HG02588 (cell line): ENCODE measurements around the gene MUSTN1.

Experiments
- ATAC-seq: cut with Tn5 transposase; IDR thresholded peaks from one replicate; pipeline ENCODE4 v1.9.1; 2021; ENCODE audit warnings: mild to moderate bottlenecking, moderate library complexity; ENCODE audit not compliant: unreplicated experiment

The MUSTN1 gene

DNA sequence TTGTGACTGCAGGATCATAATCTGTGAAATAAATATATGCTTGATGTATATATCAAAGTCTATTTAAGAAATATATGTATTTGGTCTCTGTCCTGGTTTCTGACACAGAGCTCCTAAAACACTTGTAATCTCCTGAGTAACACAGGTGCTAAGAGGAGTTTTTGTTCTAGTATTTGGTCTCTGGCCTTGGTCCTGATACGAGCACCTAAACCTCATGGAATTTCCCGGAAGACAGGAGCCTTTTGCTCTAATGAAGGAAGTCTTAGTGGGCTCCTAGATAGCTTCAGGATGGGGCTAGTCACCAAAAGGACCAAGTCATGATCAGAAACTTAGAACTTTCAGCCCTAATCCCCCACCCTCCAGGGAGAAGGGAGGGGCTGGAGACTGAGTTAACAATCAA is 19.2 kb upstream of the MUSTN1 start:
- no peak for ATAC-seq

GRCh38 chr3:52852419-52852818 is 17.6 kb upstream of the MUSTN1 start:
- no peak for ATAC-seq

DNA sequence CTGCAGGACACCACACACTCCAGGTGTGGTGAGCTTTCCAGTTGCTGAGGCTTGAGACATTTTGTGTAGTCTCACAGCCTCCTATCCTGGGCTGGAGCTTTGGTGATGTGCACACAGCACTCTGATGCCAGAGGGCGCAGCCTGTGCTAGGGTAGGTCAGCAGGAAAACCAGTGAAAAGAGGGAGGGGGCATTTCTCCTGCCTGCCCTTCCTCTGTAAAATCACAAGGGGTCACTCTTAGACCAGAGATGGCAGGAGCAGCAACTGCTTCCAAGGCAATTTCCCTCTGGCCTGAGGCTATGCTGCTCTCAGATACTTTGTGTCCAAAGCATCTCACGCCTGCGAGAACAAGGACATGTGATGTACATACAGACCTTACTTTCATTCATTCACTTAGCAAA is 16.5 kb upstream of the MUSTN1 start:
- ATAC-seq, result no peak

- ATAC-seq, result no peak
These were observed 14.8 kb upstream of the MUSTN1 start for GRCh38 chr3:52849656-52850055.

GRCh38 chr3:52848617-52849016 is 13.8 kb upstream of the MUSTN1 start:
- ATAC-seq, result no peak

DNA sequence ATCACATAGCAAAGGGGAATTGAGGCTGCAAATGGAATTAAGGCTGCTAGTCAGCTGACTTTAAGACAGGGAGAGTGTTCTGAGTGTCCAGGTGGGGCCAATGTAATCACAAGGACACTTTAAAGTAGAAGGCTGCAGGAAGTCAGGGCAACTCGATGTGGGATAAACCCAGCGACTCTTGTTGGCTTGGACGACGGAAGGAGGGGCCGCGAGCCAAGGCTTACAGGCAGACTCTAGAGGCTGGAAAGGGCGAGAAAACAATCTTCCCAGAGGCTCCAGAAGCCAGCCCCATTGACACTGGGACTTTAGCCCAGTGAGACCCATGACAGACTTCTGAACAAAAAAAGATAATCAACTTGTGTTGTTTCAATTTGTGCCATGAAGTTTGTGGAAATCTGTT is 12.9 kb upstream of the MUSTN1 start:
- ATAC-seq, result no peak

- no peak for ATAC-seq
These were observed 12.4 kb upstream of the MUSTN1 start for GRCh38 chr3:52847241-52847640.

DNA sequence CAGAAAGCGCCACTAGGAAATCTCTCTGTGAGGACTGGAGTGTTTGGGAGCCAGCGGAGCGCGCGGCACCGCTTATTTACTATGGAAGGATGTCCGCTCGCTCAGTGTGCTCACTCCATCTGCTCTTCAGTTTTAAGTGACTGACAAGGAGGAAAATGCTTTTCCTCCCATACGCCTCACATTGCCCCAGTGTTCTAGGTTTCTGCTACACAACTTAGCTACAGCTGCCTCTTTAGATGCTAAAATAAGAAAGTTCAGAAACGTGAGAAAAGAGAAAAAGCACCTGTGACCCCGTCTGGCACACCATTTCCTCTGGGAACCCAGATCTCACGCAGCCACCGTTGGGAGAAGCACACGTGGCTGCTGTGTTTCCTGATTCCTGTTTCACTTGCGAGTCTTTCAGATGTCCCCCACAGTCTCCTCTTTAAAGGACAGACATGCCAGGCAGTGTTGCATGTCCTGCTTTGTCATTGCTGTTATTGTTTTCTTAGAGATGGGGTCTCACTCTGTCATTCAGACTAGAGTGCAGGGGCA is 11.7 kb upstream of the MUSTN1 start:
- ATAC-seq, result no peak

- no peak for ATAC-seq
These were observed 11.0 kb upstream of the MUSTN1 start for GRCh38 chr3:52845691-52846431.

DNA sequence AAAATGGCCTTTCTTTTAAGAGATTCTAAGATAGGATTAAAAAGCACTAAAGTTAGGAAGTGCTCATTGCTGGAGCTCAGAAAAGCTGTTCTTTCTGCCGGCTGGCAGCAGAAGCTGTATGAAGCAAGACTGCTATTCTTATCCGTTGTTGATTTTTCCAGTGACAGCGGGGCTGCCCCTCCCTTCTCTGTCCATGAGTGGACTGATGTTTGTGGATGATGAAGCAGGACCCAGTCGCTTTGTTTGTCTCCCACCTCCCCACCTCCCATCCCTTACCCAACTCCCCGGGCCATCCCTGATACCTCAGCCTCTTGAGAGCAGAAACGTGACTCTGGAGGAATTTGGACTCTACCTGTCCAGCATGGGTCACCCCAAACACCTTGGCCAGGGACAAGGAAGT is 10.3 kb upstream of the MUSTN1 start:
- ATAC-seq, result no peak

DNA sequence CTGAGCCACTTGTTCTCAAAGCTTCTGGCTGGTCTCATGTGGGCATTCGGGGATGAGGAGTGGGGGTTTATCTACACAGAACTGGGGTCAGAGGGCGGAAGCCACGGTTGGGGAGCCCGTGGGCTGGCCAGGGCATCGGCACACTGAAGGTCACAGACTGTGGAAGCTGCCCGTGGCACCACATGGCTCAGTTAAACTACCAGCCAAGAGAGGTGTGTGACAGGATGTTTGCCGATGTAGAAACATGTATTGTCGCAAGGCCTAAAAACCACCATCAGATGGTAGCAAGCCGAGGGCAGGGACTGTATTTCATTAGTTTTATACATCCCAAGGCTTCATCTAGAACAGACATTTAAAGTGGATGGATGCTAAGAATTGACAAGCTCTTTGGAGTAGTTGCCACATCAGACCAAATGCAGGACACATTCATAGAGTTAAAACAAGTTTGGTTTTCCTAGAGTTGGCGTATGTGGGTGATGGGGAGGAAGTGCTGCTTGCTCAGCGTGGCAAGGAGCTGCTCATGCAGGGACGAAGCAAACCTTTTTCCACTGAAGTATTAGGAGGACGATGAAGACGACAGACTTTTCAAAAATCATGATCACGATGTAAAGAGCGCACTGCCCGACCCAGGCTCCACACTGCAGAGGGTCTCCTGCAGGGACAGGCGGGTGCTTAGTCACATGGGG is 9.6 kb upstream of the MUSTN1 start:
- no peak for ATAC-seq

GRCh38 chr3:52843881-52844280 is 9.1 kb upstream of the MUSTN1 start:
- no peak for ATAC-seq

- no peak for ATAC-seq
These were observed 8.5 kb upstream of the MUSTN1 start for GRCh38 chr3:52843108-52843865.

- ATAC-seq, result no peak
These were observed 7.6 kb upstream of the MUSTN1 start for GRCh38 chr3:52842424-52842823.

- no peak for ATAC-seq
These were observed 7.1 kb upstream of the MUSTN1 start for GRCh38 chr3:52841981-52842340.

DNA sequence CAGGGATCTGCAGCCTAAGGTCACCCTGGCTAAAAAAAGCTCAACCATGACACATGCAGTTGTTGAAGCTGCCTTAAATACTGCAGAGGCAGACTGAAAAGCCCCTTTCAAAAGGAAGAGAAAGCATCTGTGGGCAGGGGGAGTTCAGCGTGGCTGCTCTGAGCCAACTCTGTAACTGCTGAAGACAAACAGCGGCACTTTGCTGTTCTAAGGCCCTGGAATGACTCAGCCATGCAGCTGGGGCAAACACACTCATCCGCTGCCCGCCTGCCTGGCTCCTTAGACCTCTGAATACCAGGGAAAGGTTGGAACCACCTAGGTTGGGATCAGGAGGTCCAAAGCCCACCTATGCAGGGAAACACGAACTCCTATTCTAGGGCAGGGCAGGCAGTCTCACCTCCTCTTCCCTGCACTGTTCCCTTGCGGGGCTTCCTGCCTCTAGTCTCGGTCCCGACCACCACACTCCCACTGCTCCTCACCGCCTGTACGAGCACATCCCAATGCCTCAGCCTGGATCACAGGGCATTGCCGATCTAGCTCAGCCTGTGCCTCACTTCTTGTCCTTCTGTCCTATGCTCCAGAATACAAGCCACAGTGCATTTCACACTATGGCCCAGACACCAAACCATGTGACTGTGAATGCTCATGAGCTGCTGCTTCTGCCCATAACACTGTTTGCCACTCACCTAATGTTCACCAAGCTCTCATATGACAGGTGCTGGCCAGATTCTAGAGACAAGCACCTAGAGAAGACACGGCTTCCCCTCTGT is 6.6 kb upstream of the MUSTN1 start:
- ATAC-seq, result no peak

DNA sequence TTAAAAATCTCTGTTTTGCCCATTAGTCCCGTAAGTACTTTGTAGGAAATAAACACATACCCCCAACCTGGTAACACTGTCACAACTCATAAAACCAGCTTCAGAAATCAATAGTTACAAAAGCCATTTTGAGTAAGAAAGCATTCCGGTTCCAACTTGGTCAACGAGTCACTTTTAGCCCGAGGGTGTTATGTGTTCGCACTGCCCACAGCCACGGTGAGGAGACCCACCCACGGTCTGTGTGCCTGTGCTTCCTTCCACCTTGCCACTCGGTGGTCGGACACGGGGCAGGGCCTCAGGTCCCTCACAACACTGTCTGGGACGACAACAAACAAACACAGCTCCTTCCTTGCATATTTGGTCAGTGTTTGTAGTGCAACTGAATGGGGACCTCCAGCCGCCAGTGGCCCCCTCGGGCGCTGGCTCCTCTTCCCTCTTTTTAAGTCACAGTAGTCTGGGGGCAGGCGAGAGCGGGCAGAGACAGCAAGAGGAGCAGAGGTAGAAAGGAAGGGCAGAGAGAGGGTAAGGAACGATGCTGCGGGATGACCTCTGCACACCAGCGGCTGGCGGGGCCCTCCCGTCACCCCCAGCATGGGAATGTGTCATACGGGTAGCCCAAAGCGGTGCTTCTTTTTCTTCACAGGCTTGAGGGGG is 5.2 kb upstream of the MUSTN1 start:
- ATAC-seq, result no peak

DNA sequence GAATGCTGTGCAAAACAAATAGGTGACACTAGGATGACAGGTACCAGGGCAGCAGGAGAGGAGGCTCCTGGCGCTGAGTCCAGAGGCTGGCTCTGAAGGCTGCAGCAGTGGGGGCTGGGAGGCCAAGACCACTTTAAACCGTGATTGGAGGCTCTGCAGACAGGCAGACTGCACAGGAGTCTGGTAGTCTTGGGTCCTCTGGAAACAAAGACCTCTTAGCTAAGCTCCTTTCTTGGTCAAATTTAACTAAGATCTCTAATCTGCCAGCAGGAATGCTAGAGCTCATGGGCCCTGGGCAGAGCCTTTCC is 4.4 kb upstream of the MUSTN1 start:
- ATAC-seq, result no peak

DNA sequence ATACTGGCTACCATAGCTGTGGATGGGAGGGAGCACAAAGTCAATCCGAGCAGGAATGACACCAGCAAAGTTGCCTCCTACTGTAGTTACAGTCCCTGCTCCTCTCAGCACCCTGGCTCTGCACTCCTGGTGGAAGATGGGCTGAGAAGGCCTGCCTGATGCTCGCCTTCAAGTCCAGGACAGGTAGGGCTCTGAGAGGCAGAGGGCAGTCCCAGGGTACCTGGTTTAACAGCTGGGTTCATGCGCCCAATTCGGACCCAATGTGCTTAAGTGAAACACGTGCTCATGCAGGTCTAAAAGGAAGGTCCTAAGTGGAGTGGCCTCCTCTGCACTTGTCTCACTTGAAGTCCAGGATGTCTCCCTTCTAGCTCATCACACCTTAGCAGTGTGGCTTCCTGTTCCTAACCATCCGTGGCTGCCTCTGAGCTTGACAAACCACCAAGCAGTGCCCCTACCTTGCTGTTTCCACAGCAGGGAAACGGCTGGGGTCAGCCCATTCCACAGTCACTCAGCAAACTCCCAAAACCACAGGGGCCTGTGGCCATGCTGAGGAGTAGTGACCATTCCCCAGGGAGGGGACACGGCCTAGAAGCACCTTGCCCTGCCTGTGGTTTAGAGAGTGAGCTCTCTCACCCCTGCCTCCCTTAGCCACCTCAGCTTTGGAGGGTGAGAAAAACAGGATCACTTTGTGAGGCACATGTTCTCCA is 3.9 kb upstream of the MUSTN1 start:
- ATAC-seq, result no peak

- no peak for ATAC-seq
These were observed 2.2 kb upstream of the MUSTN1 start for GRCh38 chr3:52836986-52837385.
